HFFc6 (cell line): ENCODE results near the gene SKIC2. TPM values are rescaled to one million over a fixed set of nuclear protein-coding genes. Genes with fewer than 3 reads are reported as not detected.

ENCODE experiments used
- DNase-seq: peaks from one replicate; pipeline ENCODE4 v3.0.0-alpha.2; 2018
- H3K27ac Mint-ChIP-seq: 2 replicates; pipeline ENCODE4 v1.8.0; 2020; ENCODE audit warnings: mild to moderate bottlenecking, mixed read lengths
- H3K27me3 Mint-ChIP-seq: 2 replicates; pipeline ENCODE4 v1.8.0; 2021; ENCODE audit warnings: mild to moderate bottlenecking, moderate library complexity, mixed read lengths; ENCODE audit not compliant: insufficient read depth
- H3K36me3 Mint-ChIP-seq: 2 replicates; pipeline ENCODE4 v1.8.0; 2021; ENCODE audit warnings: low read depth, mixed read lengths
- H3K4me1 Mint-ChIP-seq: 2 replicates; pipeline ENCODE4 v1.8.0; 2020; ENCODE audit warnings: low read depth, mixed read lengths
- H3K4me3 Mint-ChIP-seq: 2 replicates; pipeline ENCODE4 v1.8.0; 2020; ENCODE audit warnings: mild to moderate bottlenecking, moderate library complexity, mixed read lengths
- H3K9me3 Mint-ChIP-seq: 2 replicates; pipeline ENCODE4 v1.8.0; 2020; ENCODE audit warnings: mild to moderate bottlenecking, mixed read lengths
- total RNA-seq, 6 experiments: library from RNA; stranded (reverse); fragmentation: NEBNext Ultra II Directional; extraction: Animal tissue kit (Norgen Biotek cat#: 25700); gene quantifications; 2 replicates in 1 of 6; 3 replicates in 5 of 6; pipeline ENCODE4 v1.2.3, GENCODE V29; 2021
- TF ChIP-seq, protein P1 (sequence below): fragments of 200-600 bp; sonication (generic); IDR thresholded peaks from 2 replicates; pipeline ENCODE4 v1.5.0; 2021; ENCODE audit warnings: antibody characterized with exemption, mild to moderate bottlenecking

Gene SKIC2
- total RNA-seq, 6 experiments from 2014 or later, result 74.0 to 83.3 (median 77.8) TPM

DNA sequence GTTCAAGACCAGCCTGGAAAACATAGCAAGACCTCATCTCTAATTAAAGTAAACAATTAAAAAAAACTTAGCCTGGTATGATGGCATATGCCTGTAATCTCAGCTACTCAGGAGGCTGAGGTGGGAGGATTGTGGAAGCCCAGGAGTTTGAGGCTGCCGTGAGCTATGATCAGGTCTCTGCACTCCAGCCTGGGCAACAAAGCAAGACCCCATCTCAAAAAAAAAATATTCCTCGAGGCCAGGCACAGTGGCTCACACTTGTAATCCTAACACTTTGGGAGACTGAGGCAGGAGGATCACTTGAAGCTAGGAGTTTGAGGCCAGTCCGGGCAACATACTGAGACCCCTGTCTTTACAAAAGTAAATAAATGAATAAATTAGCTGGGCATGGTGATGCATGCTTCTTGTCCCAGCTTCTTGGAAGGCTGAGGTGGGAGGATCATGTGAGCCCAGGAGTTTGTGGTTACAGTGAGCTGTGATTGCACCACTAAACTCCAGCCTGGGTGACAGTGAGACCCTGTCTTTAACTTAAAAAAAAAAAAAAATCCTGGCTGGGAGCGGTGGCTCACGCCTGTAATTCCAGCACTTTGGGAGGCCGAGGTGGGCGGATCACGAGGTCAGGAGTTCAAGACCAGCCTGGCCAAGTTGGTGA is 40.8 kb upstream of the SKIC2 start:
- H3K27me3 Mint-ChIP-seq, result peaks cover 2% of the 10 kb centered on the region; the same call in 1 of the 2 replicates
- DNase-seq, result no peak
- TF ChIP-seq, protein P1, sequence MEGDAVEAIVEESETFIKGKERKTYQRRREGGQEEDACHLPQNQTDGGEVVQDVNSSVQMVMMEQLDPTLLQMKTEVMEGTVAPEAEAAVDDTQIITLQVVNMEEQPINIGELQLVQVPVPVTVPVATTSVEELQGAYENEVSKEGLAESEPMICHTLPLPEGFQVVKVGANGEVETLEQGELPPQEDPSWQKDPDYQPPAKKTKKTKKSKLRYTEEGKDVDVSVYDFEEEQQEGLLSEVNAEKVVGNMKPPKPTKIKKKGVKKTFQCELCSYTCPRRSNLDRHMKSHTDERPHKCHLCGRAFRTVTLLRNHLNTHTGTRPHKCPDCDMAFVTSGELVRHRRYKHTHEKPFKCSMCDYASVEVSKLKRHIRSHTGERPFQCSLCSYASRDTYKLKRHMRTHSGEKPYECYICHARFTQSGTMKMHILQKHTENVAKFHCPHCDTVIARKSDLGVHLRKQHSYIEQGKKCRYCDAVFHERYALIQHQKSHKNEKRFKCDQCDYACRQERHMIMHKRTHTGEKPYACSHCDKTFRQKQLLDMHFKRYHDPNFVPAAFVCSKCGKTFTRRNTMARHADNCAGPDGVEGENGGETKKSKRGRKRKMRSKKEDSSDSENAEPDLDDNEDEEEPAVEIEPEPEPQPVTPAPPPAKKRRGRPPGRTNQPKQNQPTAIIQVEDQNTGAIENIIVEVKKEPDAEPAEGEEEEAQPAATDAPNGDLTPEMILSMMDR, result no peak
- H3K4me3 Mint-ChIP-seq, result no peak overlapping the region
- no peaks in the 10 kb centered on the region for H3K4me1 Mint-ChIP-seq
- no peaks in the 10 kb centered on the region for H3K36me3 Mint-ChIP-seq
- H3K27ac Mint-ChIP-seq, result no peak overlapping the region
- no peaks in the 10 kb centered on the region for H3K9me3 Mint-ChIP-seq

DNA sequence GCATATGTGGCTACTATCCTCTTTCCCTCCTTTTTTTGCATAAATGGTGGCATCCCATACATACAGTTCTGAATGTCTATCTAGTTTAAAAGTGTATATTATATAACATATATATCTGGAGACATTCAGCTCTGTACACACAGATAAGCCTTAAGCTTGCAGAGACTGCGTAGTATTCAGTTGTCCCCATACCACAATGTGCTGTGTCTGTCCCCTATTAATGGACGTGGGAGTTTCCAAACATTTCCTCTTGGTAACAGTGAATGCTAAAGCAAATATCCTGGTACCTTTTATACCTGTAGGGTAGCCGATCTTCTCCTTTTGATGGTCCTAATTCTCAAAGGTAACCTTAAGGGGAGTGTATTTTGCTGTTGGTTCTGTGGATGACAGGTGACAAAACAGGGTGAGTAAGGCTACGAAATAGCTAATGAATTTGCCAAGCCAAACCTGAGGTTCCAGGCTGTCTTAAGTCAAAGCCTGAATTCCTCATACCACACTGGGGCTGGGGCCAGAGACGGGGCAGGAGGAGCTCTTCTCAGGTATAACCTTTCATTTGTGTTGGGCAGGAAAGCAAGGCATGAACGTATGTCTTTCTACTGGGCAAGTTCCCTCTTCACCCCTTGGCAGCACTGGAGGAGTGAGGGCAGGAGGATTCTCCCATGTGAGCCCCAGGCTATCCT is 39.2 kb upstream of the SKIC2 start:
- TF ChIP-seq, protein P1, result no peak
- no peak for DNase-seq
- no peaks in the 10 kb centered on the region for H3K4me1 Mint-ChIP-seq
- peaks cover 2% of the 10 kb centered on the region; the same call in 1 of the 2 replicates for H3K27me3 Mint-ChIP-seq
- H3K27ac Mint-ChIP-seq, result no peak overlapping the region
- H3K36me3 Mint-ChIP-seq, result no peaks in the 10 kb centered on the region
- H3K4me3 Mint-ChIP-seq, result no peak overlapping the region
- no peaks in the 10 kb centered on the region for H3K9me3 Mint-ChIP-seq

DNA sequence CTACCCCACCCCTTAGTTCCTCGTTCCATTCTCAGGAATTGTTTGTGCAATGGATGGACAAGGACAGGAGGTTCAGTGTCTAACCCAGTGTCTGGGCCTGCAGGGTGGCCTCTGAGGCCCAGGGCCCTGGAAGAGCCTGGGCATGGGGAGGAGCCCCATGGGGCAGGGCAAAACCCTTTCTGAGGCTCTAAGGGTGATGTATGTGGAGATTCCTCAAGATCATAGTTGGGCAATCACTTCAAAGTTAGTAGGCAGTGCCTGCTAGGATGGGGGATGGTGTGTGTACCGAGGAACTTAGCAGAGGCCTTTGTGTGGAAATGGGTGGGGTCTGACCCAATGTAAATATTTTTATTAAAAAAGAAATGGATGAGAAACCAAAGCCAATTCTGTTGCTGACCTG is 38.2 kb upstream of the SKIC2 start:
- TF ChIP-seq, protein P1, result no peak
- Mint-ChIP-seq H3K4me3 (no peak overlapping the region), H3K4me1 (no peaks in the 10 kb centered on the region), H3K27ac (no peak overlapping the region), H3K36me3 (no peaks in the 10 kb centered on the region), H3K27me3 (peaks cover 4% of the 10 kb centered on the region), H3K9me3 (no peaks in the 10 kb centered on the region)
- no peak for DNase-seq

DNA sequence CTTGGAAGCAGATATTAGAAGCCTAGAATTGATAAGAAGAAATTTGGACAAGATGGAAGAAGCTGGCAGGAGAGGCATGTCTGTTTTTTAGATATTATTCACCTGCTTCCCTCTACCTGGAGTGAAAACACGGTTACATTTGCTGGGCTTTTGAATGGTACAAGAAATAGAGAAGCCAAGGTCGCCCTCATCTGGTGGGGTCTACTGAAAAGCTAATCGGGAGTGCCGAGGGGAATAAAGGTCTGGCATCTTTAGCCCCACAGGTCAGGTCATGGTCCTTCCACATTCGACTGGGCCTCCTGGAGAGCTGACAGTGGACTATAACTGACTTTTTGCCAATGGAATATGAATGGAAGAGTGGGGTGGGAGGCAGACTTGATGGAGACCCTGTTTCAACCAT is 36.0 kb upstream of the SKIC2 start:
- H3K9me3 Mint-ChIP-seq, result no peaks in the 10 kb centered on the region
- TF ChIP-seq, protein P1, result no peak
- H3K4me1 Mint-ChIP-seq, result peaks cover 5% of the 10 kb centered on the region; the same call in 1 of the 2 replicates
- DNase-seq, result no peak
- no peak overlapping the region for H3K4me3 Mint-ChIP-seq
- H3K36me3 Mint-ChIP-seq, result no peaks in the 10 kb centered on the region
- H3K27ac Mint-ChIP-seq, result no peak overlapping the region
- H3K27me3 Mint-ChIP-seq, result peaks cover 6% of the 10 kb centered on the region

DNA sequence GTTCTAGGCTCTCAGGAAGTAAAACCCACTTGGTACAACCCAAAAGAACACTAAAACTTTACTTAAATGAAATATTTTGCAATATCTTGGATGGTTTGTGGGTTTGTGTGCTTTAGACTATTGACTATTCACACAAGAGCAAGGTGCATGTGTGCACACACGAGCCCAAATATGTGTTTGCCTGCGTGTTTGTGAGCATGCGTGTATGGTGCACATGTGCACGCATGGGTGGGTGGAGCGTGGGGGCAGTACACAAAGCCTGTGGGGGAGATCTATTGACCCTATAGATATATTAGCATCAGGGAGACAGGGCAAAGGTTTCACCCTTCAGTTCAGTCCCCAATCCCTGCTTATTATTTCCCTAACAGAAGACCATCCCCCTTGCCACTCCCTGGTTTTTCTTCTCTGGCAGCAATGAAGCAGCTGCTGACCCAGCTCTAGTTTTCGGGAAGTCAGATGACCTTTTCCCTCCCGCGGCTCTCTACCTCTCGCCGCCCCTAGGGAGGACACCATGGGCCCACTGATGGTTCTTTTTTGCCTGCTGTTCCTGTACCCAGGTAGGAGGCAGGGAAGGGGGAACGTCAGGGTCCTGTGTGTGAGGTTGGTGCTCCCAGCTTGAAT is 31.6 kb upstream of the SKIC2 start, which contains the start of gene C2:
TSS of gene C2 (plus strand) at position 476 of the 621 bp plus-strand sequence. CDS start at position 512, 36 bp downstream.
- peak within 1 kb of the TSS; percentile 54; the same call in 1 of the 2 replicates for H3K4me3 Mint-ChIP-seq
- peaks cover 4% of the 10 kb centered on the region; the same call in 1 of the 2 replicates for H3K27me3 Mint-ChIP-seq
- DNase-seq, result no peak
- no peak within 1 kb of the TSS for H3K27ac Mint-ChIP-seq
- TF ChIP-seq, protein P1, result no peak
- no peaks in the 10 kb centered on the region for H3K36me3 Mint-ChIP-seq
- H3K9me3 Mint-ChIP-seq, result no peaks in the 10 kb centered on the region
- H3K4me1 Mint-ChIP-seq, result peaks cover 7% of the 10 kb centered on the region; the same call in 1 of the 2 replicates
